ENCODE results near the gene STX5. TPM values are rescaled to one million over a fixed set of nuclear protein-coding genes. Genes with fewer than 3 reads are reported as not detected.

Gene STX5
- total and polyA plus RNA-seq, 9 of the 15 experiments (the other 6 are each of a cell fraction or from before 2014, with no cell fraction given) = 2.8 to 28.6 (median 23.7) TPM

DNA sequence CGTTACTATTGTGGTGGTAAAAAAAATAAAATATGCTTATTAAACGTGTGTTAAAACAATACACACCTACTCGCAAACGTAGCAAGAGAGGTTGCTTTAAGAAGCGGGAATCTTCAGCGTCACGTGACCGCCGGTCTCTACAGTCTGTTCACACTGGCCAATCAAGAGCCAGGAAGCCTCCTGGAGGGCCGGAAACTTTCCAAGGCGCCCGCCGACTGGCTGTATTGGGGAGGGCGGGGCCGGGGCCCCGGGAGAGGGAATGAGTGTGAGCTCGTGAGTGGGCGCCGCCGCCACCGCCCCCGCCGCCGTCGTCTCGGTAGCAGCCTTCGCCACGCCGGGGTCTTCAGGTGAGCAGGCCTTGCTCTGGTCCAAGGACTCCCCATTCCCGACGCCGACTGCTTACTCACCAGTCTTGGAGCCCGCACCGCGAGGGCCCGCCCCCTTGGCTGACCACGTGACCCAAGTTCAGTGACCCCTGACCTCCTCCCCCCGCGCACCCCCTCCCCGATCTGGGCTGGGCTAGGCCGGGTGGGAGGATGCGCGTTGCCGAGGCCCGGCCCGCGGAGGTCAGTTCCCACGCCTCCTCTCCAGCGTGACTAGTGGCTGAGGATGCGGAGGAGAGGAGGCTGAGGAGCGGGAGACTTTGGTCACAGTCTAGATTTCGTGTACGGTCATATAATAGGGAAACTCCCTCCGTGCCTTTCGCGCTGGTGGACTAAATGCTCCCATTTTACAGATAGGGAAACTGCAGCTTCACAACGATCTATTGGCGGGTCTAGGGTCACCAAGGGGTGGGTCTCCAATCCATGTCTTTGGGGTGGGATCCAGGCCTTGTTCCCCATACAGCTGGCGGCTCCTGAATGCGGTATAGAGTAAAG is 60.5 kb downstream of the STX5 start, which contains the start of gene TAF6L (continued):
- TF ChIP-seq, protein P1, sequence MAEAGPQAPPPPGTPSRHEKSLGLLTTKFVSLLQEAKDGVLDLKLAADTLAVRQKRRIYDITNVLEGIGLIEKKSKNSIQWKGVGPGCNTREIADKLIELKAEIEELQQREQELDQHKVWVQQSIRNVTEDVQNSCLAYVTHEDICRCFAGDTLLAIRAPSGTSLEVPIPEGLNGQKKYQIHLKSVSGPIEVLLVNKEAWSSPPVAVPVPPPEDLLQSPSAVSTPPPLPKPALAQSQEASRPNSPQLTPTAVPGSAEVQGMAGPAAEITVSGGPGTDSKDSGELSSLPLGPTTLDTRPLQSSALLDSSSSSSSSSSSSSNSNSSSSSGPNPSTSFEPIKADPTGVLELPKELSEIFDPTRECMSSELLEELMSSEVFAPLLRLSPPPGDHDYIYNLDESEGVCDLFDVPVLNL (CRISPR knock-in tag; IDR thresholded peaks at IDR 0.05; ENCODE audit: low read depth) = no peak
- TF ChIP-seq, protein P2, sequence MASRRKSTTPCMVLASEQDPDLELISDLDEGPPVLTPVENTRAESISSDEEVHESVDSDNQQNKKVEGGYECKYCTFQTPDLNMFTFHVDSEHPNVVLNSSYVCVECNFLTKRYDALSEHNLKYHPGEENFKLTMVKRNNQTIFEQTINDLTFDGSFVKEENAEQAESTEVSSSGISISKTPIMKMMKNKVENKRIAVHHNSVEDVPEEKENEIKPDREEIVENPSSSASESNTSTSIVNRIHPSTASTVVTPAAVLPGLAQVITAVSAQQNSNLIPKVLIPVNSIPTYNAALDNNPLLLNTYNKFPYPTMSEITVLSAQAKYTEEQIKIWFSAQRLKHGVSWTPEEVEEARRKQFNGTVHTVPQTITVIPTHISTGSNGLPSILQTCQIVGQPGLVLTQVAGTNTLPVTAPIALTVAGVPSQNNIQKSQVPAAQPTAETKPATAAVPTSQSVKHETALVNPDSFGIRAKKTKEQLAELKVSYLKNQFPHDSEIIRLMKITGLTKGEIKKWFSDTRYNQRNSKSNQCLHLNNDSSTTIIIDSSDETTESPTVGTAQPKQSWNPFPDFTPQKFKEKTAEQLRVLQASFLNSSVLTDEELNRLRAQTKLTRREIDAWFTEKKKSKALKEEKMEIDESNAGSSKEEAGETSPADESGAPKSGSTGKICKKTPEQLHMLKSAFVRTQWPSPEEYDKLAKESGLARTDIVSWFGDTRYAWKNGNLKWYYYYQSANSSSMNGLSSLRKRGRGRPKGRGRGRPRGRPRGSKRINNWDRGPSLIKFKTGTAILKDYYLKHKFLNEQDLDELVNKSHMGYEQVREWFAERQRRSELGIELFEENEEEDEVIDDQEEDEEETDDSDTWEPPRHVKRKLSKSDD (conservative IDR thresholded peaks at IDR 0.05; ENCODE audit: low read length) = no peak
- TF ChIP-seq MYC (IDR thresholded peaks at IDR 0.05; ENCODE audit: low read depth, low read length) (peak; percentile 73), MYC (CRISPR knock-in tag; IDR thresholded peaks at IDR 0.05; ENCODE audit: borderline replicate concordance, low read depth) (no peak), FOXM1 (IDR thresholded peaks at IDR 0.05; ENCODE audit: low read depth) (no peak), FOXM1 (CRISPR knock-in tag; IDR thresholded peaks at IDR 0.05; ENCODE audit: low read depth) (no peak), ZNF507 (tag; conservative IDR thresholded peaks at IDR 0.05) (no peak), NFIX (CRISPR knock-in tag; IDR thresholded peaks at IDR 0.05; ENCODE audit: low read depth) (no peak), KAT7 (CRISPR knock-in tag; IDR thresholded peaks at IDR 0.05; ENCODE audit: borderline replicate concordance) (no peak; the same call in 1 of the 2 replicates), KHSRP (IDR thresholded peaks at IDR 0.05) (no peak), ZNF436 (CRISPR knock-in tag; IDR thresholded peaks at IDR 0.05) (no peak), STAT5B (CRISPR knock-in tag; IDR thresholded peaks at IDR 0.05) (no peak), NUFIP1 (IDR thresholded peaks at IDR 0.05; ENCODE audit: partially characterized antibody) (no peak), POLR3A (IDR thresholded peaks at IDR 0.05; ENCODE audit: borderline replicate concordance, extremely low read depth, insufficient read depth, insufficient read length) (no peak), ZNF717 (CRISPR knock-in tag; IDR thresholded peaks at IDR 0.05) (no peak), PTBP1 (IDR thresholded peaks at IDR 0.05; ENCODE audit: low read depth, low read length) (peak; percentile 91; the same call in 1 of the 2 replicates), MCM7 (IDR thresholded peaks at IDR 0.05) (no peak), MEIS2 (IDR thresholded peaks at IDR 0.05; ENCODE audit: partially characterized antibody) (no peak)
- TF ChIP-seq, protein P3, sequence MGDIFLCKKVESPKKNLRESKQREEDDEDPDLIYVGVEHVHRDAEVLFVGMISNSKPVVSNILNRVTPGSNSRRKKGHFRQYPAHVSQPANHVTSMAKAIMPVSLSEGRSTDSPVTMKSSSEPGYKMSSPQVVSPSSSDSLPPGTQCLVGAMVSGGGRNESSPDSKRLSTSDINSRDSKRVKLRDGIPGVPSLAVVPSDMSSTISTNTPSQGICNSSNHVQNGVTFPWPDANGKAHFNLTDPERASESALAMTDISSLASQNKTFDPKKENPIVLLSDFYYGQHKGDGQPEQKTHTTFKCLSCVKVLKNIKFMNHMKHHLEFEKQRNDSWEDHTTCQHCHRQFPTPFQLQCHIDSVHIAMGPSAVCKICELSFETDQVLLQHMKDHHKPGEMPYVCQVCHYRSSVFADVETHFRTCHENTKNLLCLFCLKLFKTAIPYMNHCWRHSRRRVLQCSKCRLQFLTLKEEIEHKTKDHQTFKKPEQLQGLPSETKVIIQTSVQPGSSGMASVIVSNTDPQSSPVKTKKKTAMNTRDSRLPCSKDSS (IDR thresholded peaks at IDR 0.05; ENCODE audit: low read depth, partially characterized antibody) = no peak
- TF ChIP-seq, protein P4, sequence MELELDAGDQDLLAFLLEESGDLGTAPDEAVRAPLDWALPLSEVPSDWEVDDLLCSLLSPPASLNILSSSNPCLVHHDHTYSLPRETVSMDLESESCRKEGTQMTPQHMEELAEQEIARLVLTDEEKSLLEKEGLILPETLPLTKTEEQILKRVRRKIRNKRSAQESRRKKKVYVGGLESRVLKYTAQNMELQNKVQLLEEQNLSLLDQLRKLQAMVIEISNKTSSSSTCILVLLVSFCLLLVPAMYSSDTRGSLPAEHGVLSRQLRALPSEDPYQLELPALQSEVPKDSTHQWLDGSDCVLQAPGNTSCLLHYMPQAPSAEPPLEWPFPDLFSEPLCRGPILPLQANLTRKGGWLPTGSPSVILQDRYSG (tag; conservative IDR thresholded peaks at IDR 0.05; ENCODE audit: low read depth) = 0 out of 2 replicates have a peak, but pooled peaks have one; percentile 7
- TF ChIP-seq, protein P5, sequence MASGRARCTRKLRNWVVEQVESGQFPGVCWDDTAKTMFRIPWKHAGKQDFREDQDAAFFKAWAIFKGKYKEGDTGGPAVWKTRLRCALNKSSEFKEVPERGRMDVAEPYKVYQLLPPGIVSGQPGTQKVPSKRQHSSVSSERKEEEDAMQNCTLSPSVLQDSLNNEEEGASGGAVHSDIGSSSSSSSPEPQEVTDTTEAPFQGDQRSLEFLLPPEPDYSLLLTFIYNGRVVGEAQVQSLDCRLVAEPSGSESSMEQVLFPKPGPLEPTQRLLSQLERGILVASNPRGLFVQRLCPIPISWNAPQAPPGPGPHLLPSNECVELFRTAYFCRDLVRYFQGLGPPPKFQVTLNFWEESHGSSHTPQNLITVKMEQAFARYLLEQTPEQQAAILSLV (tag; IDR thresholded peaks at IDR 0.05) = no peak

All from K562 (cell line).